ENCODE measurements around the gene VEZF1. TPM values are rescaled to one million over a fixed set of nuclear protein-coding genes. Genes with fewer than 3 reads are reported as not detected.
A peak's percentile ranks its signal among the peaks of the same experiment; 100 is the strongest.
"Not testable (repeated sequence)": the region's sequence is repeated elsewhere in the genome, so short reads cannot be mapped to it uniquely, and the experiment has no call there.

The VEZF1 gene
- total RNA-seq, 1 donor from 2014 or later, result 31.2 TPM

DNA sequence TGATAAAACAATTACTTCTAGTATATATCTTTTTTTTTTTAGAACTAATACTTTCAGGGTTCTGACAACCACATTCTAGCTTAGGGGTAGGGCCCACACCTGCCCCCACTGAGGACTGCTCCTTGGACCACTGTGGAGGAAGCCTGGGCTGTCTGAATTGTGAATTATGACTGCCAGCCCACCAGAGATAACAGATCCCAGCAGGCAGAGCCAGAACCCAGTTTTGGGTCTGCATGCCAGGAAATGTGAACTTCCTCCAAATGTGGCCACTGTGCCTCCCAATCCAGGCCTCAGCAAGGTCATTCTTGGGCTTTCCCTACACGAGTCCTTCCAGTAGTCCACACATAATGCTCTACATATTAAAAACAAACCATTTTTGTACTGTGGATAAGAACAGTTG, 15.9 kb downstream of the VEZF1 start:
- DNase-seq, result no peak

DNA sequence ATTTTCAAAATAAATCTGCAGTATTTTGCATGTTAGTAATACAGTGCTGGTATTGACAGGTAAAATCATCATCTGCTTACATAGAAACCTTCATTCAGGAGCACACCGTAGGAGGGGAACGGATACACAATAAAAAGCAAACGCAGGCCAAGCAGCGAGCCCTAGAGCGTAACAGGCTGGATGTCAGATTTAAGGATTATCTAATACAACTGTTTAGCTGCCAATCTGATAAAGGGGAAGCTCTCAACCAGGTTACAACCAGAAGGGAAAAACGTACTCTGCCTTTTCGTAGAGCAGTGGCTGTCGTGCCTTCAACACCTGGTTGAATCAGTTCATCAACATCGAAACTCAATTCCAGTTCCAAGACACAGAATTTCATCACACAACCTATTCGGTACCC, 16.5 kb downstream of the VEZF1 start:
- DNase-seq, result no peak

DNA sequence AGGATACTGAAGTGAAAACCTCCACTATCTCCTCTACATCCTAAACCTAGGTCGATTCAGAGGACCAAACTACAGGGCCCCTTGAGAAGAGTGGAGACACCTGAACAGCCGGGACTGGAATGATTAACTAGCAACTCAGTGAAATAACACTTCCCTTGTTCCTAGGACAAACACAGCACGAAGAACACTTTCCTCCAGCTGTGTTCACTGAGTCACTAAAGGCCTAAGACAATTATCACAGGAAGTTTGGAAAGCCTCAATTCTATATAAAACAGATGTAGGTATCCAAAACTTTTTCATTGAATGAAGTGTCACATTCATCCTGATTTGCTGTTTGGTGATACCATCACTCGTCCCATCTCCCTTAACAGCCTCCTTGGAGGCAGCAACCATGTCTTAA, 17.3 kb downstream of the VEZF1 start:
- peak; percentile 33 for DNase-seq

DNA sequence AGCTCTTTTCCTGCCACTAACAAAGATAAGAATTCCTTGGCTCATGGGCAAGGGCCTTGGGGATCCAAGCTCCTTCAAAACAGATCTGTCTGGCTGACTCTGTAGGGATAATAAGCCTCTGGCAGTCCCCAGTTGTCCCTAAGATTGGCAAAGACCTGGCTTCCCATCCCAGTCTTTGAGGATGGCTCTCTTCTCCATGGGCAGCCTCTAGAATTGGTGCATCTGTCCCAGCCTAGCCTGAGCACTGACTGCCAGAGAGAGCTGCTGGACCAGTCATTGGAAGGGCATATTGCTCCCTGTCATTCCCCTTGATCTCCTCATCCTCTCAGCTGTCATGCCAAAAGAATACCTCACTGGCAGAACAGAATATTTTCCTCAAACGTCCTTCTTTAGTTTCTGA, 19.6 kb downstream of the VEZF1 start:
- no peak for DNase-seq

DNA sequence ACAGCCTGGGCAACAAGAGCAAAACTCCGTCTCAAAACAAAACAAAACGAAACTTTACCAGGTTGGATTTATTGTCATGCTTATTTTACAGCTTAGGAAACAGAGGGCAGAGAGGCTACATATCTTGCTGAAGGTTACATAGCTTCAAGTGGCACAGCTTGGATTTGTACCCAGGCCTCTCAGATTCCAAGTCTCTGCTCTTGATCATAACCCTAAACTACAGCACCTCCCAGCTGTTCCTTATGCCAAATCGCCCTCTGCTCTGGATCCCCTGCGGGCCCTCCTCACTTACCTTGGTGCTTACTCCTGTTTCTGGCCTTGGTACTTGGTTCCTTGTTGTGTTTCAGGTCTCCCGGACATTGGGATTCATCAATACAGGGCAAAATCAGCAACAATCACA, 21.2 kb downstream of the VEZF1 start:
- DNase-seq, result no peak

DNA sequence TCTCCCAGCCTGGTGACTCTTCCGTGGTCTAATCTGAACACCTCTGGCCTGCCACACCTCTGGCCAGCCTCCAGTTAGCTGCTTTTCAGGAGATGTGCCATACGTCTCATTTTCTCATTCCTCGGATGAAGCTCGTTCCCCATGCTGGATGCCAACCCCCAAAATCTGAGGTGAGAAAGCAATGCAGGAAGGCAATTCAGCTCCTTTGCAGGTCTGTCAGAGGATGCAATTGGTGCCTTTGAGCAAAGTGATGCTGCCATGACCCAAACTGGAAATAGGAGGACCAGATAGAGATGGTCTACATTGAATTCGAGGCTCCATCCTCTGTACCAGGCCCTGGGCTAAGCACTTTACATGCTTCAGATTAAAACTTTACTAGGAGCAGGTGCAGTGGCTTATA, 21.8 kb downstream of the VEZF1 start:
- DNase-seq, result no peak

DNA sequence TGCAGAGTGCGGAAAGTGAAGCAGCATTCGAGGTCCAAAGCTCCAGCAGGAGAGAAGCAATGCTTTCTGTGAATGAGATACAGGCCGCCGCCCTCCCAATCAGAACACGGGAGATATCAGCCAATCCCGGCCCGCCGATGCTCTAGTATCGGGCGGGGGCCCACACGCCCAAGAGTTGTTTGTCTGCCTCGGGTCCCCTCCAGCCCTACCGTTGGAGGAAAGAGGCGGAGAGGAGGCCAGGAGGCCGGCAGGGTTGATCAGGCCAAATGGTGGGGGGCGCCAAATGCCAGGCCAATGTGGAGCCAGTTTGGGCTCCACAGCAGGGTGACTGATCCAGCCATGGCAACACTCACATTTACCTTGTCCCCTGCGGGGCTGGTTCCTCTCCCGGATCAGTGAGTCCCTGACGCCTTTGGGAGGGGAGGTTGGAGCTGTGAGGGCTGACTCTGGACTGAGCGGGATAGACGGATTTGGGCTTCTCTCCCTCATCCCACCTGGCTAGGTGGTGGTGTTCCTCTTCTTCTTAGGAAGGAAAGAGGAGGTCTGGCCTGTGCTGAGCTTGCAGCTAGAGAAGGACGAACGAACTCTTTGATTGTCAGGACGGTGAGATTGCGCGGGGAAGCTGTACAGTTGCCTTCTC, 22.4 kb downstream of the VEZF1 start:
- DNase-seq, result no peak

DNA sequence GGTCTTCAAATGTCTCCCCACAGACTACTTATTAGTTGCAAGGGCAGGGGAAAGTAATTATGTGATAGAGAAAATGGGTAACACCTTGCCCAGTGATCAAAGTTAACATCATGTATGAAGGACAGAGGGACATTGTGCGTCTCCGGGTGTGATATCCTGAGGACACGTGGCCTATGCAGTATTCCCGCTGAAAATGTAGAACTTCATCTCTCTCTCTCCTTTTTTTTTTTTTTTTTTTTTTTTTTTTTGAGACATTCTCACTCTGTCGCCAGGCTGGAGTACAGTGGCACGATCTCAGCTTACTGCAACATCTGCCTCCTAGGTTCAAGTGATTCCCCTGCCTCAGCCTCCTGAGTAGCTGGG, 24.9 kb downstream of the VEZF1 start:
- no peak for DNase-seq

DNA sequence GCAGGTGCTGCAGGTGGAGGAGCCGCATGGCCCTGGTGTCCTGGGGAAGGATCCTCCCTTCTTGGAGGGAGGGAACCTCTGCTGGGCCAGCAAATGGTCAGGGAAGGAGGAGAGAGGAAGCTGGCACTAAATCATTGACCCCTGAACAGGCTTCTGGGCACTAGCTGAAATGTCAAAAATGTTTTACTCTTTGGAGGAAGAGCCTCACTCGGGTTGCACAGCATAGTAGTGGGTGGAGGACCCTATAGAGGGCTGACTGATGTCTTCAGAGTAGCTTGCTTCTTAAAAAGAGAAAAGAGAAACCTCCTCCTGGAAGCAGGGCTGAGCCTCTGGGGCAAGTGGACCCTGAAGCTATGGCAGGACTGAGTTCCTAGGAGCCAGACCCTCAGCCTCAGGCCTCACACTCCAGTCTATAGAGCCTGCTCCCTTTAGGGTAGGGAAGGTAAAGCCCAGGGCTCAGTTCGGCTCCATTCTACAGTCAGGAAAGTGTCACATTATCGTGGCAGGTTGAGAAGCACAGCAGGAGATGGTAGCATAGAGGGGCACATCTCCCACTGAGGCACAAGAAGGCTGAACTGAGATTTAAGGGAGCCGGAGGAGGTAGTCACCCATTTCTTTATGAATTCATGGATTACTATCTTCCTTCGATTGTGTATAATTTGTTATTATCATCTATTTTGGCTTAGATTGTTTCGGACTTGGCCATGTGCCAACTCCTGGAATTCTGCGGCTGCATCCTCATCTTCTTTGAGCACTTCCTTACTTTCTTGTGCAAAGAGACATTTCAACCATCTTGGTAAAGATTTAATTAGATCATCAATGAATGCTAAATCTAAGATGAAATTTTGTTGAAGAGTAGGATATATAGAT, 25.5 kb downstream of the VEZF1 start:
- DNase-seq, result no peak

DNA sequence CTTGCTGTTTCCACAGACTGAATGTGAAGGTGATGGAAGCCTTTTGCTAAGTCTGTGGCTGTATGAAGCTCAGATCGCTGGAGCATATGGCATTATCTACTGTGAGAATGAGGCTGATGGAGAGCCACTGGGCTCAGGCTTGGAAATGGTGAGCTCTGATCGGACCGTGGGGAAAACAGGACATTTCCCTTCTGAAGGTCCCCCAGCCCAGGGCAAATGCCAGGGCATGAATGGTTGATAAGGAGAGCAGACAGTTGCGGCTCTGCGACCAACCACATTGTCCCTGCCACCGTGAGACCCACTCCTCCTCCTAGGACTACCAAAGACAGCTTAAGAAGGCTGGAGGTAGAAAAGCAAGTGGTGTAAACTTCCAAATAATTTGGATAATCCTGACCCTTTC, 28.1 kb downstream of the VEZF1 start:
- DNase-seq, result no peak

DNA sequence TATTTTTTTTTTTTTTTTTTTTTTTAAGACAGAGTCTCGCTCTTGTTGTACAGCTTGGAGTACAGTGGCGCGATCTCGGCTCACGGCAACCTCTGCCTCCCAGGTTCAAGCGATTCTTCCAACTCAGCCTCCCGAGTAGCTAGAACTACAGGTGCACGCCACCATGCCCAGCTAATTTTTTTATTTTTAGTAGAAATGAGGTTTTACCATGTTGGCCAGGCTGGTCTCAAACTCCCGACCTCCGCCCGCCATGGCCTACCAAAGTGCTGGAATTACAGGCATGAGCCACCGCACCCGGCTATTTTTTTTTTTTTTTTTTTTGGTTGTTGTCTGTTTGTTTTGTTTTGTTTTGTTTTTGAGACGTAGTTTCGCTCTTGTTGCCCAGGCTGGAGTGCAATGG, 29.7 kb downstream of the VEZF1 start:
- DNase-seq, result not testable (repeated sequence)

DNA sequence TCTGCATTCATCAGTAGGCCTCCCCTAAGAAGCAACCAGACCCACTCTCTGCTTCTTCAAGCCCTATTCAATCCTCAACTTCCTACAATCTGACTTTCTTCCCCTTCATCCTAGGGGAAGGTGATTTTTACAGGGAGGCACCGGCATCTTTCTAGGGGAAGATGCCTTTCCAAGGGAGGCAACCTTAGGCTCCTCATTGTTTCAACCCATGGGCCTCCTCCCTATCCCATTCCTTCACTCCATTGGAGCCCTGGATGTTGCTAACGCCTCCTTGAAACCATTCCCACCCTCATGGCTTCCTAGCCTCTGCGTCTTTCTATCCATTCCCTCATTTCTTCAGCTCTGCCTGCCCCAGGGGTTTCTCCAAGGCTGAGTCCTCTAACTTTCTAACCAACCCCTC, 30.2 kb downstream of the VEZF1 start:
- no peak for DNase-seq

DNA sequence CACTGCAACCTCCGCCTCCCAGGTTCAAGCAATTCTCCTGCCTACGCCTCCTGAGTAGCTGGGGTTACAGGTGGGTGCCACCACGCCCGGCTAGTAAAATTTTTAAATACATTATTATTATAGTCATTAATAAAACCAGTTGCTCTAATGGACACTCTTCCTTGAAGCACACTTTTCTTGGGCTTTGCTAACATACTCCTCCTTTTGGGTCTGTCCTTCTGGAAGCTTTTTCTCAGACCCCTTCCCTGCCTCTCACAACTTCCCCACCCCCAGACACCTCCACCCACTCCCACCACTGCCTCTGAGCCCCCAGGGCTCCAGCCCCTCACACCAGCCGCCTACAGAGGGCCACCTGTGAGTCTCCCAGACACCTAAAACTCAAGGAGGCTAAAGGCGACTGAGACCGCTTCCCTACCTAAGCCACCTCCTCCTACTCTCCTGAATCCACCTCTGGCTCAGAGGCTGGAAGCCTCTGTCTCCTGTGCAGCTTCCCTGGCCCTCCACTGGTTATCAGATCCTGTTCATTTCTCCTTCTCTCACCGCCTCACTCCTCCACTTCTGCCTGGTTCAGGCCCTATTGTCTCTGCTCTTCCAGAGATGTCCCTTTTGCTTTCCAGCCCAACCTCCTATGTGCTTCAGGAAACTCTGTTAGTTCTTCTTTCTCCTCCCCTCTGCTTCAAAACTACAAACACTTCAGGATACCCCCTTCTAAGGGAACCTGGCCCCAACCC, 30.8 kb downstream of the VEZF1 start:
- DNase-seq, result no peak

DNA sequence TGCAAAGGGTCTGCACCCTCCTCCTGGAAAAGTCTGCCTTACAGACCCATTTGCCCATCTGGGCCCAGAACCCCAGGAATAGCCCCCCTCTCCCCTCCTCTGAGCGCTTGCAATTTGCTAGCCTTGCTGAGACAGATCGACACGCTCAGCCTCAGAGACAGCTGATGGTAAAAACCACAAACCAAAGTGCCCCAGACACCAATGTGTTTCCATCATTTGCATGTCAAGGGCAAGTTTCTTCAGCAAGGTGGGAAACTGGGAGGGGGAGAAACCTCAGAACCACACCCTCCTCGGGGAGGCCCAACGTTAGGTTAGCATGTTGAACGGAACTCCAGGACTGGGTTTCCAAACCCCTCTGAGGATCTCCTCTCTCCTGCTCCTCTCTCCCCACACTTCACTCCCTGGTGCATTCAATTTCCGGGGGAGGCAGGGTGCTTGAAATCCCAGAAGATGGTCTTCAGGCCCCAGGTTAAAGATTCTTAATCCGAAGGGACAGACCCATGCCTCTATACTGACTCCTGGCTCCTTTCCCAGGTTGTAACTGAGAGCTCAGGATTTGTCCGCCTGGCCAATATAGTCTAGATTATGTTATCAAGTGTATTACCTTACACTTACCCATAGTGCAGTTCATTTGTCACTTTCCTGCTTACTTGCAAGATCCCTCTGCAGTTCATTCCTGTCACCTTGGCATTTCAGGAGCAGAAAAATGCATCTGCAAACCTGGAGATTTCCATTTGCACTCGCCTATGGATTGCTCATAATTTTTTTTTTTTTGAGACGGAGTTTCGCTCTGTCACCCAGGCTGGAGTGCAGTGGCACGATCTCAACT, 31.5 kb downstream of the VEZF1 start:
- DNase-seq, result no peak

DNA sequence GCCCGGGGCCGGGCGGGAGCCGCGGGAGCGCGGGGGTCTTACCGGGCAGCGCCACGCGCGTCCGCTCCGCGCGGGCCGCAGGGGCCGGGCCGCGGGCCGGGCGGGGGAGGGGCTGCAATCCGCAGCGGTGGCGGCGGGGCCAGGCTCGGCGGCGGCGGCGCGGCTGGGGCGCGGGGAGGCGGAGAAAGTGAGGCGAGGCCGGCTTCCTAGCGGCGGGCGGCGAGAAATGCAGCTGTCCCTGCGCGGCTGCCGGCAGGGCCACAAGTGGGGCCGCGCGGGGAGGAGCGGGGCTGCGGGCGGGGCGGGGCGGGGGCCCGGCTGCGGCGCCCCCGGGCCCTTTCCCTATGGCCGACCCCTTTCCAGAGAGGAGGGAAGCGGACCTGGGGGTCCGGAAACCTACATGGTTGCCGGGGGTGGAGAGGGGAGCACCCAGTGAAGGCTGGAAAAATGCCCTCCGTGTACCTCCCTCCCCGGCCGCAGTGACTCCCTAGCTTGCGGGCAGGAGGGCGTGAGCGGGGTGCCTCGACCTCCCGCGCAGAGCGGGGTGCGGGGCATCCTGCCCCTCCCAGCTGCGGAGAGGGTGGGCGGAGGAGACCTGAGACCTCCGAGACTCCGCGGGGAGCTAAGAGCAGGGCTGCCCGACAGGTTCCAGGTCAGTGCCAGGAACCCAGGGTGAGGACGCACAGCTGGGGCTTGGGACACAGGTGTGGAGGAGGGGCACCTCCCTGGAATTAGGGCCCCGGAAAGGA, 32.7 kb downstream of the VEZF1 start, which contains the start of gene CUEDC1:
Gene CUEDC1, minus strand, starts transcription at position 230 of the 749 bp plus-strand sequence. CDS start 69,848 bp downstream, outside the sequence.
- DNase-seq, result no peak

DNA sequence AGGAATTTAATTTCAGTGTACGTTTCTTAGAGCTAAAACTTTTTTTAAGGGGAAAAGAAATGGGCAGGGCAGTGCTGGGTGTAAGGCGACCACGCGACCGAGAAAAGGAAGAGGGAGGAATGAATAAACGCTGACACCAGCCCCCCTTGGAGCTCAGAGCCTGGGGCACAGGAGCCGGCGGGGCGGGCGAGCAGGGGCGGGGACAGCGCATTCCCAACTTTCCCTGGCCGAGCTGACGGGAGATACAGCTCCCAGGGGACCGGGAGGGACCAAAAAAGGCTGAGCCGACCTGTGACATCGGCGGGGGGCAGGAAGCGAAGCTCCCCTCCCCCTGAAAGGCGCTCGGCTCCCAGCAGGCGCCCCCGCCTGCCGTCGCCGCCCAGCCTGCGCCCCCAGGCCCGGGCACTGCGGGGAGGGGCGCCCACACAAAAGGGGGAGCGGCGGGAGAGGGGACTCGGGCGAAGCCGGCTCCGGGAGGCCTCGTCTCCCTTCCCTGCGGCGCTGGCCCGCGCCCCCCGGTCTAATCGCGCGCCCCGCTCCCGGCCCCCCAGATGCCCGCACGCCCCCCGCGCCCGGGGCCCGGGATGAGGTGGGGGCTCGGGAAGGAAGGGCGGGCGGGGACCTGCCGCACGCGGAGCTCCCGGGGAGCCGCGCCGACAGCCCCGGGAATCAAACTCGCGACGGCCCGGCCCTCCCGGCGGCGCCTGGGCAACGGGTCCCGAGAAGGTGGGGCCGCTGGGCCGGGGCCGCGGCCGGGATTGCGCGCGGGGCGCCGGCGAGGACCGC, 33.5 kb downstream of the VEZF1 start:
- DNase-seq, result peak; percentile 63

DNA sequence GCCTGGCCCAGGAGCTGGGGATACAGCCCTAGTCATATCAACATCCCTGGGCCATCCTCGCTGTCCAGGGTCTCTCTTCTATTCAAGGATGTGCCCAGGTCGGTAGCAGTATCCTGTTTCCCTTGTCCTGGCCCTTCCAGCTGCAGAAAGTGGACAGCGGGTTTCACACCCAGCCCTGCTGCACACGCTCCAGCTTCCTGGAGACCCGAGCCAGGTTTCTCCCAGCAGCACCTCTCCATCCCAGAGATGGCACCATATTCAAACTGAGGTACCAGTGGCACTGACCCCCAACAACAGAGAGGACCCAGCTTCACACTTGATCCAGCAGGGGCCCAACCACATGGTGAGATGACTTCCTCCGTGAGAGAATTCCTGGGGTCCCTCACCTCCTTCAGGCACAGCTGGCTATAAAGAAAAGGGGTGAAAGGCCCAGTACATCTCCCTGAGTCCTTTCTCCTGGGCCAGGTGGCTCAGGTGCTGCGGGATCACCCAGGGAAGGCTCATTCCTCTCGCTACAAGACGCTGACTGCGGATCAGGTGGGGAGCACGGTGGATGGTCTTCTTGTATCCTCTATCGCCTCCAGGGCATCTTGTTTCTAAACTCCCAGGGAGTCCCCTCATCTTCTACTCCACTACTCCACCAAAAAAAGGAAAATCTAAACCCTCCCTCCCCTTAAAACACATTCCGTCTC, 34.2 kb downstream of the VEZF1 start:
- no peak for DNase-seq

DNA sequence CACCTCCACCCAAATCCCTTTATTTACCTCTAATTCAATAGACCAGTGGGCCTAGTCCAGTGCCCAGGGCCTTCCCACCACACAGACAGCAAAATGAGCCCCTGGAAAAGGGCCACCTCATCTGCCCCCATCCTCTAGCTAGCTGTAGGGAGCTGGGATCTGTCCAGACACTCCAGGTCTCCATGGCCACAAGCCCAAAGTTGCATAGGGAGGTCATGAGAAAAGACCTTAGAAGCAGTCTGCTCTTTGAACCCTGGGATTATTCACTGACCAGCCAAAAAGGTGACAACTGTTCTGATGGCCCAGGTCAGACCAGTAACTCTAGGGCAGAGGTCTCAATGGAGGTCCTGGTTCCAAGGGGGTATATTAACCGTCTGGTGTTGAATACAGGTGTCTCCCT, 34.8 kb downstream of the VEZF1 start:
- no peak for DNase-seq

DNA sequence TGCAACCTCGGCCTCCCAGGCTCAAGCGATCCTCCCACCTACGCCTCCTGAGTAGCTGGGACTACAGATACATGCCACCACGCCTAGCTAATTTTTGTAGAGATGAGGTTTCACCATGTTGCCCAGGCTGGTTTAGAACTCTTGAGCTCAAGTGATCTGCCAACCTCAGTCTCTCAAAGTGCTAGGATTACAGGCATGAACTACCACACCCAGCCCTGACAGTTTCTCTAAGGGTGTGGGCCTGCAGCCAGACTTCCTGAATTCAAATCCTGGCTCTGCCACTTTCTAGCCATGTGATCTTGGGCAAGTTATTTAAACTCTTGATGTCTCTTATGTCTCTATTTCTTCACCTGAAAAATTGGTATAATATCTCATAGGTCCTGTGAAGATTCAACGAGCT, 38.4 kb downstream of the VEZF1 start:
- no peak for DNase-seq

Measured in skin of body (tissue), 2 donors.